Retinal pigment epithelial cell (primary cell): ENCODE results near the gene FTSJ3.

Source experiments
- DNase-seq: peaks from one replicate; pipeline ENCODE4 v3.0.0-alpha.2; 2010; ENCODE audit warnings: low read depth
- H3K4me3 ChIP-seq: 2 replicates; pipeline ENCODE4 v1.5.1; 2011; ENCODE audit warnings: mild to moderate bottlenecking, low read length, control low read depth, moderate library complexity
- CTCF ChIP-seq: conservative IDR thresholded peaks from 2 replicates; pipeline ENCODE4 v1.5.1; 2011; ENCODE audit warnings: low read depth, low read length, control low read depth, inconsistent platforms

FTSJ3 gene

GRCh38 chr17:63830278-63830677 lies 2.8 kb upstream of the FTSJ3 start:
- no peak for TF ChIP-seq CTCF
- H3K4me3 ChIP-seq, result no peak overlapping the region
- no peak for DNase-seq

GRCh38 chr17:63828936-63829335 lies 1.5 kb upstream of the FTSJ3 start:
- peak overlapping the region; percentile 96 for H3K4me3 ChIP-seq
- no peak for DNase-seq
- no peak for TF ChIP-seq CTCF

- TF ChIP-seq CTCF, result peak; percentile 6
- DNase-seq, result no peak
These were observed 348 bp upstream of the FTSJ3 start for GRCh38 chr17:63827801-63828221.

GRCh38 chr17:63826468-63827001 lies 928 bp downstream of the FTSJ3 start:
- H3K4me3 ChIP-seq, result peak overlapping the region; percentile 96
- TF ChIP-seq CTCF, result no peak
- no peak for DNase-seq

More at GRCh38 chr17:63827801-63828221, 348 bp upstream of the FTSJ3 start:
- peak overlapping the region; percentile 96 for H3K4me3 ChIP-seq

- H3K4me3 ChIP-seq, result no peak overlapping the region
- DNase-seq, result no peak
- TF ChIP-seq CTCF, result no peak
These were observed 3.1 kb downstream of the FTSJ3 start for GRCh38 chr17:63824362-63824761.

- no peak for DNase-seq
- H3K4me3 ChIP-seq, result no peak overlapping the region
- TF ChIP-seq CTCF, result no peak
These were observed 3.7 kb downstream of the FTSJ3 start for GRCh38 chr17:63823659-63824331.

- DNase-seq, result no peak
- H3K4me3 ChIP-seq, result no peak overlapping the region
- no peak for TF ChIP-seq CTCF
These were observed 4.9 kb downstream of the FTSJ3 start for GRCh38 chr17:63822537-63822936.
